GF-D8 (cell line): ENCODE data around the gene SEMA3F.

Experiments
- DNase-seq: peaks from one replicate; lab custom pipeline; 2025; lab: John Stamatoyannopoulos, UW

The SEMA3F gene

DNA sequence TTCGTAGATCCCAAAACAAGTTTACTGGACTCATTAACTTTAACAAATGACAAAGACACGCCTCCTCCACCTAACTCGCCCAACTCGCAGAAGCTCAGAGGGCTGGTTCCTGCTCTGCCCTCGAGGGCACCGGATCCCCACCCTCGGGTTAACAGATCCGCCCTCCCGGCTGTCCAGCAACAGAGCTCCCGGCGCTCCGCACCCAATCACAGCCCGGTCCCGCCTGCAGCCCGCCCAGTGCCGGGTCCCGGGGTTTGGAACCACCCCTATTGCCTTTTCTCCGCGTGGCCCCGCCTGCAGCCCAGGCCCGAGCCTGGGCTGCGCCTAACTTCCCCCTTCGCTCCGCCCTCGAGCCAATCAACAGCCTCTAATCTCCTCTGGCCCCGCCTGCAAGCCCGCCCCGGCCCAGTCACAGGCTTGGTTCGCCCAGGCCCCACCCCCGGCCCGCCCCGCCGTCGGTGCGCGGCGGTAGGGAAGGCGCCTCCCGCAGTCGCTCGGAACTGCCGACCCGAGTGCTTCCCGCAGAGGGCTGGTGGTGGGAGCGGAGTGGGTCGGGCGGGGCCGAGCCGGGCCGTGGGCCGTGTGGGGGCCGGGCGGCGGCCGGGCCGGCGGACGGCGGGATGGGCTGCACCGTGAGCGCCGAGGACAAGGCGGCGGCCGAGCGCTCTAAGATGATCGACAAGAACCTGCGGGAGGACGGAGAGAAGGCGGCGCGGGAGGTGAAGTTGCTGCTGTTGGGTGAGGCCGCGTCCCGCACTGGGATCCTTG lies 80.8 kb downstream of the SEMA3F start, which contains the start of gene GNAI2:
TSS of gene GNAI2 (plus strand) at position 489 of the 768 bp plus-strand sequence. CDS start at position 621, 132 bp downstream.
- DNase-seq = peak; percentile 97

DNA sequence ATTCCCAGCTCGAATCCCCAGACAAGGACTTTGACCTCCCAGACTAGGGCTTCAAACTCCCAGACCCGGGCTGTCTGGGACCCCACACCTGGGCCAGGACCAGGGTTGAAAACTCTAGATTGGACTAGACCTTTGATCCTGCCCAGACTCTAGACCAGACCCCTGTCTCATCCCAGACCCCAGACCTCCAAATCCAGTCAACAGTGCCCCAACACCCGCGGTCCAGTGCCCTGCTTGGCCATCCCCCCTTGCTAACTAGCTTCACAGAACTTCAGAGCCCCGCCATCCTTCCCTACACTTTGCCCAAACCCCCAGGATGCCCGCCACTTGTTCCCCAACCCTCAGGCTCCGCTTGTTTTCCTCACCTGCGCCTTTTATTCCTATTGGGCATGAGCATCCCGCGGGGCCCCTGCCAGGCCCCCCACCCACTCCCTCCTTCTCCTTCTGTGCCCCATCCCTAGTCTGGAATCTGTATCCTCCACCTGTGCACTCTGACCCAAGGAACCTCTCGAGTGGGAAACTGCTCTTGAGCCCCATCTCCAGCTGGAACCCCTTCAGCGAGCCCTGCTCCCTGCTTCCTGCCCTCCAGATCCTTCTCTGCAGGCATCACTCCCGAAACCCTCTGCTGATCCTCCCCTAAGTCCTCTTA lies 81.5 kb downstream of the SEMA3F start:
- DNase-seq = no peak

DNA sequence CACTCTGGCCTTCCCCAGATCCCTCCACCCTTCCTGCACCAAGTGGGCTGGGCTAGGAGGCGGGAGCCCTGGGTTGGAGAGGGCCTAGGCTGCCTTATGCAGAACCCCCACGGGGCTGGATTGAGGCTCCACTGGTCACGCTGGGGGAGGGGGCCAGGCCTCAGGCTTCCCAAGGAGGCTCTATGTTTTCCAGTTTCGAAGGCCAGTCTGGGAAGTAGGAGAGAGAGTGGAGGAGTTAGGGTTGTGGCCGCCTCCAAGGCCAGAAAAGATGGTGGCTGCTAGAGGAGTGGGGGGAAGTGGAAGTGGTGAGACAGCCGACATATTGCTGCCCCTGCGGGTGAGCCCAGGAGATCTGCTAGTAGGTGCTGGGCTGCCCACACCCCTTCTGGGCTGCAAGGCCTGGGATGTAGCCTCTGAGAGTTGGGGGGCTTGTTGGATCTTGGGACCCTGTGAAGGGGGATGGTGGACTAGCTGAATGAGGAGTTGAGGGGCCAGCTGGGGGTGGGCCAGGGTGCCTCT lies 82.1 kb downstream of the SEMA3F start:
- no peak for DNase-seq

DNA sequence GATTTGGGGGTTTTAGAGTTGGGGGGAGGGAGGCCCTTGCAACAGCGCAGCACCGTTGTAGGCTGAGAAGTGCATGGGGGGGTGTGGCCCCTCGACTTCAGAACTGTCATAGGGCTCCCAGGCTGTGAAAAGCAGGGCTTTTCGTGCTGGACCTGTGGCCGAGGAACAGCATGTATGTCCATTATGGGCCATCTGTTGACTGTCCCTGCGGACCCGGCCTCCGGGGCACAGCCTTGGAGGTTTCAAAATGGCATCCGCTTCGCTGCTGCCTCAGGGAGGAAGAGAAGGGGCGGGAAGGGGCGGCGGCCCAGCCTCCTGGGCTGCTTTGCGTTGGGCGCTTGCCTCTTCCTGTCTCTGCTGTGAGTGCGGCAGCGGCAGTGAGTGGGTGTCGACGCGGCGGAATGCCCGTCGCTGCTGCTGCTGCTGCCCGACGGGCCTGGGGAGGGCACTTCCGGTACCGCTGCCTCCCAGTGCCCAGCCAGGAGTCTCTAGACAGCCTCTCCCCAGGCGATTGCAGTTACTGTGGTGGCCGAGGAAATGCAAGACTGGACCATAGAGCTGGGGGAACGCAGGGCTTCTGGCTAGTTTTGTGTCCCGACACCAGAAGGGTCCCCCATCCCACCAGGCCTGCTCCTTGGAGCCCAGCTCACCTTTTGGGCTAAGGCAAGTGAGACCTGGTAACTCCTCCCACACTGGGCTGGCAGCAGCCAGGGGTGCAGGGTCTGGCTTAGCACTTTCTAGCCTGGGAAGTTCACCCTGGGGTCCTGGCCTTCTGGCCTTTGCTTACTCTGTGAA lies 82.8 kb downstream of the SEMA3F start:
- DNase-seq = peak; percentile 73

DNA sequence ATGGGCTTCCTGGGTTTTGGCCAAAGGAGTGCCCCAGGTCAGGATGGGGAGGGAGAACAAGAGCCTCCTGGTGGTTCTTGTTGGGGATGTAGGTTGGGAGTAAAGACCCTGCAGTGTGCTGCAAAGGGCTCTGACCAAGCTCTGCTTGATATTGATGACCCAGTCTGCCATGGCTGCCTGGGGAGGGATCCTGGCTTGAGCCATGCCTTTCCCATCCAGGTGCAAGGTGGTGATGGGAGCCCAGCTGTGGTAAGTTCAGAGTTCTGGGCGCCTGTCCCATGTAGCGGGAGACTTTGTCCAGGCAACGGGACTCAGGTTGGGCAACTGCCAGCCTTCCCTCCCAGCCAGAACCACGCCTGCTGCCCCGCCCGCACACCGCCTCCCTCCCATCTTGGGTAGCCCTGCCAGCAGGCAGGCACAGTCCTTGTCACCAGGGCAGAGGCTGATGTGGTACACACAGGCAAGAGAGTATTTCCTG lies 83.5 kb downstream of the SEMA3F start:
- peak; percentile 26 for DNase-seq
